ENCODE data around the gene MLLT3. TPM values are rescaled to one million over a fixed set of nuclear protein-coding genes. Genes with fewer than 3 reads are reported as not detected.
"Not testable (repeated sequence)": the region's sequence is repeated elsewhere in the genome, so short reads cannot be mapped to it uniquely, and the experiment has no call there.

MLLT3 gene
- polyA plus RNA-seq, 12 donors, result 52.4 to 110 (median 69.0) TPM; not detected in 1

GRCh38 chr9:20601292-20601691 is 21.0 kb downstream of the MLLT3 start:
- no peak for DNase-seq

- no peak for DNase-seq
Measured at GRCh38 chr9:20599195-20599594, 23.1 kb downstream of the MLLT3 start.

- DNase-seq, result no peak
Measured at GRCh38 chr9:20598367-20598766, 23.9 kb downstream of the MLLT3 start.

- DNase-seq, result no peak
Measured at GRCh38 chr9:20597862-20598261, 24.4 kb downstream of the MLLT3 start.

GRCh38 chr9:20594608-20595007 is 27.7 kb downstream of the MLLT3 start:
- DNase-seq, result no peak

GRCh38 chr9:20593537-20593936 is 28.8 kb downstream of the MLLT3 start:
- no peak for DNase-seq

GRCh38 chr9:20593105-20593504 is 29.2 kb downstream of the MLLT3 start:
- no peak for DNase-seq

- DNase-seq, result no peak
Measured at GRCh38 chr9:20592673-20593072, 29.6 kb downstream of the MLLT3 start.

GRCh38 chr9:20591223-20591622 is 31.1 kb downstream of the MLLT3 start:
- no peak for DNase-seq

- no peak for DNase-seq
Measured at GRCh38 chr9:20584968-20585643, 37.2 kb downstream of the MLLT3 start.

- DNase-seq, result not testable (repeated sequence)
Measured at GRCh38 chr9:20583088-20583487, 39.2 kb downstream of the MLLT3 start.

- no peak for DNase-seq
Measured at GRCh38 chr9:20582150-20582549, 40.1 kb downstream of the MLLT3 start.

- no peak for DNase-seq
Measured at GRCh38 chr9:20580673-20581072, 41.6 kb downstream of the MLLT3 start.

- no peak for DNase-seq
Measured at GRCh38 chr9:20579524-20580314, 42.6 kb downstream of the MLLT3 start.

GRCh38 chr9:20573023-20573422 is 49.3 kb downstream of the MLLT3 start:
- no peak for DNase-seq

GRCh38 chr9:20570756-20571155 is 51.5 kb downstream of the MLLT3 start:
- DNase-seq, result no peak

- no peak for DNase-seq
Measured at GRCh38 chr9:20570087-20570486, 52.2 kb downstream of the MLLT3 start.

GRCh38 chr9:20569525-20569924 is 52.8 kb downstream of the MLLT3 start:
- DNase-seq, result no peak

GRCh38 chr9:20568400-20568799 is 53.9 kb downstream of the MLLT3 start:
- peak; percentile 12 for DNase-seq

GRCh38 chr9:20566401-20566800 is 55.9 kb downstream of the MLLT3 start:
- DNase-seq, result no peak

- DNase-seq, result no peak
Measured at GRCh38 chr9:20564650-20565049, 57.6 kb downstream of the MLLT3 start.

GRCh38 chr9:20563917-20564316 is 58.4 kb downstream of the MLLT3 start:
- no peak for DNase-seq

GRCh38 chr9:20562051-20562450 is 60.2 kb downstream of the MLLT3 start:
- no peak for DNase-seq

Measured in muscle of arm (tissue), 12 donors.